DMS53 (cell line): Measurements from ENCODE around the gene GSG1L.

Experiments
- DNase-seq: peaks from one replicate; lab custom pipeline; 2025; lab: John Stamatoyannopoulos, UW

The GSG1L gene

DNA sequence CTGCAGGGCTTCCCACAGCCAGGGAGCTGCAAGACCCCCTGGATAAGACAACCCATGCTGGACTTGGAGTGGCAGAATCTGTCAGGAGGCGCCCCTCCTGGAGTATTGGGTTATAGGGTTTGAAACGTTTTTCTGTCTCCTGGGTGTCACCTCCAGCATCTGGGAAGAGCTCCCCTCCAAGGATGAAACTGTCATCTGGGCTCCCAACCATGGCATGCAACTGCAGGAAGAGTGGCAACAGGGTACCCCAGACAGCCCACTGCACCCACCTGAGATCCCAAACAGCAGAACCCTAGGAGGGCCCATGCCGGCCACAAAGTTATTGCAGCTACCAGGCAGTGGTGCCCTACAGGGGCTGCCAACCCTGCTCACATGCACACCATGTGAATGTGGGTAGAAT lies 636 bp upstream of the GSG1L start:
- DNase-seq = no peak

DNA sequence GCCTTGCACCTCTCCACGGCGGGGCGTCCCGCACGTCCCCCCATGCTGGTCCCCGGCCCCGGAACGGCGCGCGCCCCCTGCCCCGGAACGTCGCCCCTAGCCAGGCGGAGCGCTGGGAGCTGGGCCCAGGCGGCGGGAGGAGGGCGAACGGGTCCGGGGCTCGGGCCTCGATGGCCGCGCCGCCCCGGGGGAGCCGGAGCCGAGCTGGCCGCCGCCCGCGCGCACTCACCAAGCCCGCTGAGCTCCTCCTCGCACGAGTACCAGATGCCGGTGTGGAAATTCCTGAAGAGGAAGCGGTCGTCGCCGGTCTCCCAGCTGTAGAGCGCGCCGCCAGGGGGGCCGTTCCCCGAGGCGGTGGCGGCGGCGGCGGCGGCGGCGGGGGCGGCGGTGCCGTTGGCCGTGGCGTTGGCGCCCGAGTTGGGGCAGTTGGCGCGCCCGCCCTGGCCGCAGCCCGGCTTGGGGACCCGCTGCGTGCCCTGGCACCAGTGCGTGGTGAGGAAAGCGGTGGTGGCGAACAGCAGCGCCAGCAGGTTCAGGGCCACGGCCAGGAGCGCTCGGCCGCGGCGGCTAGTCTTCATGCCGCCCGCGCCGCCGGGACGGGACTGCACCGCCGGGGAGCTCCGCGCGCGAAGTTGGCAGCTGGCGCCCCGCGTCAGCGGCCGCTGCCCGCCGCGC lies 530 bp downstream of the GSG1L start:
- DNase-seq = peak; percentile 9

DNA sequence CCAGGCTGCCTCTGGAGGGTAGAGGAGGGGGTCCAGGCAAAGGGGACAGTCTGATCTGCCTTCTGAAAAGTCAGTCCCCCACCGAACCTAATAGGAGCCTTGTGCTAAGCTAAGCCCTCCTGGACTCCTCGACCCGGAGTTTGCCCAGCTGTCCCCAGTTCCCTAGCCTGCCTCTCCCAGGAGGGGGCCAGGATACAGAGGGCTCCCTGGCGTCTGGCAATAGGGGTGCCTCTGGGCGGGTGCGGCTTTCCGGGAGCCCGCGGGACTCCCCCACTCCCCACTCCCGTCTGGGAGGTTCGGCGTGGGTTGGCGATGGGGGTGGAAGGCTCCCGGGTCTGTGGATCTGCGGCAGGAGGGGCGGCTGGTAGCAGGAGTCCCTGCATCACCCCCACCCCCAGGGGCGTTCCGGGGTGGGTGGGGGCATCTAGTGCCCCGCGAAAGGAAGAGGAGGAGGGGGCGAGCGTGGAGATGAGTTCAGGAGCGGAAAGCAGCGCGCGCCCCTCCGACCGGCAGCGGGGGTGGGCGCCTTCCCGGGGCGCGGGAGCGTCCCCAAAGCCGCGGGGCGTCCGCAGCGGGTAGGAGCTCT lies 1.2 kb downstream of the GSG1L start:
- no peak for DNase-seq

DNA sequence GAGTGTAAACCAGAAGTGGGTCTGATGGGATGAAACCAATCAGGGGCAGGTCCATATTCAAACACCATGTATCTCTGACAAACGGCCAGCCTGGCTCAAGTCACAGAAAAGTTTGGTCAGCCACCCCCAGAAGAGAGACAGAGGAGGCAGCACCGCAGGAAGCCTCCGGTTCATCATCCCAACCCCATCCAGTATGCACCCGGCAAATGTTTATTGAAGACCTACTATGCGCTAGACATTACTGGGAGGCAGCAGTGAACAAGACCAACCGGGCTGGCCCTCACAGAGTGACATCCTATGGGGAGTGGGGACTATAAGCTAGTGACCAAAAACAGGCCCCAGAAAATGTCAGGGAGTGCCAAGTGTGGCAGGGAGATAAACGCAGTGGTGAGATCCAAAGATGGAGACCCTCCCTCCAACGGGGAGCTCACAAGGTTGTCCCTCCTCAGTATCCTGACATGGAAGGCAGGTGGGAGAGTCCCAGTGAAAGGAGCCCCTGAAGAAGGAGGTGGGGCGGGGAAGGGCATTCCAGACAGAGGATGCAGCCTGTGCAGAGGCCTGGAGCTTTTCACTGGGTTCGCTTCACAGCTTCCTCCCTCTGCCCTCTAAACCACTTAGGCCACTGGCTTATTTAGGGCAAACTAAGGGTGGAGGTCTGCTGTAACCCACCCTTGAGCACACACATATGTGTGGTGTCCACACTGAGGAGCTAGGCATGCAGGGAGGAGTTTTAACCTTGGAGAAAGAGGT lies 2.0 kb downstream of the GSG1L start:
- no peak for DNase-seq

DNA sequence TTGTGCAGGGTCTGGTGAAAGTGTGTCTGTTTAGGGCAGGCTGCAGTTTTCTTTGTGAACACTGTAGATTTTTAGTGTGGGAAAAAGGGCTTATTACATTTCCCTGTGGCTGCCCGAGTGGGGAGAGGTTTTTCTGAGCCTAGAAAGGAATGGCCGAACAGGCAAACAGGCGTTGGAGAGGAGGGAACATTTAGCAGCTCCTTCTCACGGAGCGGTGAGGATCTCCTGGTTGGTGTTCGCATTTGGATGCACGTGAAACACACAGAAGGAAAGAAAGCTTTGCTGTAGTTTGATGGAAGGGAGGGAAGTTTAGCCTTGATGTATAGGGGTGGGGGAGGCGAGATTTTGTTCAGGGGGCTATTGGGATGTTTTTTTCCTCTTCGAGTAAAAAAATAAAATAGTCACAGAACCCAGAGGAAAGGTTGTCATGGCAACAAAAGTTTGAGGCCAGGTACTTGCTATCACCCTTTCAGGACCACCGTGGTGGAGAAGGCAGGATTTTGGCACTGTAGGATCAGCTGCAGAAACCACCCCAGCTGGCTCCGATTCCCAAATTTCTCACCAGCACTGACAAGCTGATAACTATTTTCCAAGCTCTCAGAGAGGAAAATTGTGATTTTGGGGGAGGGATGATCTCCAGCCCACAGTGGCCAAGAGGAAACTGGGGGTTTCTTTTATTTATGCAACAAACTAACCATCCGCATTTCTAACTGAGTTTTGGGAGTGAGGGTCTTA lies 3.5 kb downstream of the GSG1L start:
- DNase-seq = no peak

DNA sequence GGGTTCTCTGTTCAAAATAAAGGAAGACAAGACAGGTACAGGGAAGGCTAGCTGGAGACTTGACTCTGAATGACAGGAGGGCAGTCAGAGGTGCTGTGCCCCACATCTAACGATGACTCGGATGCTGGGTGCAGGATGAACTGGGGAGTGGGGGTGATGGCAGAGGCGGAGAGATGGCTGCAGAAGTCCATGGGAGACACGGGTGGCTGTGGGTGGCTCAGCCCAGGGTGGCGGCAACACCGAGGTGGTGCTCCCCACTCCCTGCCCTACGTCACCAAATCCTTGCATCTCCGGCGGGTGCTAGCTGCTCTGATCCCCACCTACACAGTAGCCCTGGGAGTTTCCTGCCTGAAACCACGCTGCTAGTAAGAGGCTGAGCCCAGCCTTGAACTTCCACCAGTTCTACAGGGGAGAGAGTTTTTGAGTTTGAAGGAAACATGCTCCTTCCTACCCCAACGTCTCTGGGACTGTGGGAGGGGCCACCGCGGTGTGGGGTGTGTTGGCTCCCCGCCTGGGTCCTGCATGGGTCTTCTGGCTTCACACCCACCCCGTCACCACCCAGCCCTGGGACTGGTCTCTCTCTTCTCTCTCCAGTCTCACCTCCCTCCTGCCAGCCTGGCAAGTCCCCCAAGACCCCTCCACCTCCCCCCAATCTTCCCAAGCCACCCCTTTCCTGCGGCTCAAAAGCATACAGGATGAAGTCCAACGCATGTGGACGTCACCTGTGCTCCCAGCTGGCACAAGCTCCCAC lies 4.5 kb downstream of the GSG1L start:
- no peak for DNase-seq

DNA sequence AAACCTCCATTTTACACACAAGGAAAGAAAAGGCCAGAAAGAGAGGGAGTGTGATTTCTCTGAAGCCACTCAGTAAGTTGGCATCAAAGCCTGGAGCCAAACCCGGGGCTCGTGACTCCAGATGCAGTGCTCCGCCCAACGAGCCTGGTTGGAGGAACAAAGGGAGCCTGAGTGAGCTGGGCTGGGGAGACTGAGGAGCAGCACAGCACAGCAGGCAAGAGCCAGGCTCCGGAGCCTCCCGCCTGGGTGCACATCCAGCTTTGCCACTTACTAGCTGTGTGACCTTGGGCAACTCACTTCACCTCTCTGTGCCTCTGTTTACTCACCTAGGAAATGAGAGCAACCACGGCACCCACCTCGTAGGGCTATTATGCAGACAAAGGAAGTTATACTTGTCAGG lies 5.6 kb downstream of the GSG1L start:
- no peak for DNase-seq

DNA sequence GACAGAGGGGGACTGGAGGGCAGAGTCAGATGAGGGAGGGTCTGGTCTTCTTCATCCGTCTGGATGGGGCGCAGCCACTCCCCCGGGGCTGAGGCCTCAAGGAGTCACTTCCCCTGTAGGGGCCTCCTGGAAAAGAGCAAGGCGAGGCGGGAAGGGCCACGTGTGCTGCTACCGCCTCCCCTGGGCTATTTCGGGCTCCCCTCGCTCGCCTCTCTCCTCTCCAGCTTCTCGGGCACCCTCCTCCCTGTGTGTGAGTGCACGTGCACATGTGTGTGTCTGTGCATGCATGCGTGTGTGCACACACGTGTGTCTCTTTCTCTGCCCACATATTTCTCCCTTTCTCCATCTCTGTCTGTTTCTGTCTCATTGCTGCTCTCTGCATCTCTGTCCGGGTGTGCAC lies 10.1 kb downstream of the GSG1L start:
- no peak for DNase-seq

DNA sequence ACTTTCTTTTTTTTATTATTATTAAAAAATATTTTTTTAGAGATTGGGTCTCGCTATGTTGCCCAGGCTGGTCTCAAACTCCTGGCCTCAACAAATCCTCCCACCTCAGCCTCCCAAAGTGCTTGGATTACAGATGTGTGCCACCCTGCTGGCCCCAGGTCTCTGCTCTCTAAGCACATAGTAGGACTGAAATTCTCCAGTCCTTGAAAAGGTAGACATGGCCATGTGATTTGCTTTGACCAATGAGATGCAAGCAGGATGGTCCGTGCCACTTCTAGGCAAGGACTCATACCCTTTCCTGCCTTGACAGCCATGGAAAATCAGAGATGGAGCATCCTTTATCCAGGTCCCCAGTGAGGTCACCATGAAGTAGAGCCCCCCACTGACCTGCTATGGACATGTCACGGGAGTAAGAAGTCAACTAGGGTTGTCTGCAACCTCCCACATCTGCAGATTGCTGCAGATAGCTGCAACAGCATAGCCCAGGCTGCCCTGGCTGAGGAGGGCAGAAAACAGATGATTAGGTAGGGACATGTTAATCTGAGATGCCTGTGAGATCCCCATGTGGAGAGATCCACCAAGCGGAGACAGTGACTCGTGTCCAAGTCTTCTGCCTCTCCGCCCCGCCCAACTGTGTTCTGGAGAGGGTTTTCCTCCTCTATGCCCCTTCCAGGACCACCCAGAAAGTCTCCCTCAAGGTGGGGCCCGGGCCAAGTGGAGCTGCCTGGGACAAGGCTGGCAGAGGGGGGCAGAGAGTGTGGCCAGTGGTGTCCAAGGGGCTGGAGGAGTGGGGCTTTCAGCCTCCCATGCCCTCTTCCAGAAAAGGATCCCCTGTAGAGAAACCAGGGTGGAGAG lies 11.0 kb downstream of the GSG1L start:
- DNase-seq = no peak

DNA sequence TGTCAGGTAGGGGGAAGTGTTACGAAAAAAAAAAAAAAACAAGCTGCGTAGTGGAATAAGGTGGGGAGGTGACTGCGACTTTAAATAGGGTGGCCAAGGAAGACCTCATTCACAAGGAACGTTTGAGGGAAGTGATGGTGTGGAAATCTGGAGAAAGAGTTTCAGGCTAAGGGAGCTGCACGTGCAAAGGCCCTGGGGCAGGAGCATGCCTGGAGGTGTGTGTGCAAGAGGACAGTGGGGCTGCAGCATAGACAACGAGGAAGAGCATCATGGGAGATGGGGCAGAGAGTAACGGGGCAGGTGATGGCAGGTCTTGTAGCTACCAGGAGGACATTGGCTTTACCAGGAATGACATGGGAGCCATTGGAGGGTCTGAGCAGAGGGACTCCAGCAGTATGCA lies 12.0 kb downstream of the GSG1L start:
- DNase-seq = no peak

DNA sequence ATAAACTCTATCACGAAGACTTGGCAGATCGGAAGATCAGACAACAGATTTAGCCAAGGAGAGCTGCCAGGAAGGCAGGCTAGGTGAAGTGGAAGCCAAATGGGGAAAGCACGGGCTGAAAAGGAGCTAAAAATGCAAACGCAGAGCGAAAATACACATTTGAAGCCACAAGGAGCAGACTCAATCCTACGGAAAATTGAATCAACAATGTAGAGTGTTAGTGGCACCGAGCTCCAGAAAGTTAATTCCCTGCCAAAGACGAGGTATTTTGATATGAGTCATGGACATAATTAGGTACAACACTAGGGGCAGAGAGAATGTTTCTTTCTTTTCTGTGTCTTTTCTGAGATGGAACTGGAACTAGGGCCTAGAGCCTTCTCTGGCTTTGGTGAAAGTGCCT lies 20.7 kb downstream of the GSG1L start:
- no peak for DNase-seq

DNA sequence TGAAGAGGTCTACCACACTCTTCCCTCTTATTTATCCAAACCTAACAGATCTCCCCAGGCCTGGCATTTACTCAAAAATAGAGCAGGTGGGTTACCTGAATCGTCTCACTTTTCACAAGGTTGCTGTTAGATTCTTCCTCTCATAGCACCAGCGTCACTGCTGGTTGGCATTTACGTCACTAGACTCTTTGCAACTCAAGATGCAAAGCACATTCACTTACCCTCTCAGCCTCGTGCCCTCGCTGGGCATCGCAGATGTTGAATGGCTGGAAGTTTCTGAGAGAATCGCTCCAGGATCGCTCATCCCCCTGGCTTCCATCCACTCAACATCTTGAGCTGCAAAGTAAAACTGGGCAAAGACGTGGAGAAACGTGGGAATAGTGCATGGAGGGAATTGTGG lies 21.9 kb downstream of the GSG1L start:
- no peak for DNase-seq

DNA sequence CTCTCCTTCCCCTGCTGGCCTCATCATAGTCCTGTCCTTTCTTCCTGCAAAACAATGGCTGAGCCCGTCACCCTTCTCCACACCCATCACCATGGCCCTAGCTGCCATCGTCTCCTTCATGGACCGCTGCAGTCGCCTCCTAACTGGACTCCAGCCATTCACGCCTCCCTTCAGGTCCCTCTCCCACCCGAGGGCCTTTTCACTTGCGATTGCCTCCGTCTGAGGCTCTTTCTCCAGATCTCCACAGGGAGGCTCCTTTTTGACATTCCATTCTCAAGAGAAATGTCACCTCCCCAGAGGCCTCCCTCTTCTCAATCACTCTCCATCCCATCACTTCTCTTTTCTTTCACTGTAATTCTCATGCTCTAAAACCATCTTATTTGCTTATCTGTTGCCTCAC lies 23.5 kb downstream of the GSG1L start:
- DNase-seq = no peak

DNA sequence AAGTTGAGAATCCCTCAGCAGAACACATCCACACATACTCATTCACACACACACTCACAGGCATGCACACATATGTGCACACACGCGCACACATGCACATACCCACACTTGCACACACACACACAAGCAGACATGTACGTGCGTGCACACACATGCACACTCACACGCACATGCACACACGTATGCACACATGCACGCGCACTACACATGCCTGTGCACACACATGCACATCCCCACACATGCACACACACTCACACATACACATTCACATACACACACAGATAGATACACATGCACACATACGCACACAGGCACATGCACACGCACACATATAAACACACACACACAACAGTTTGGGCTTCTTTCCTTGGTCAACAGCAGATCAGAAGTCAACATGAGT lies 24.0 kb downstream of the GSG1L start:
- DNase-seq = no peak

DNA sequence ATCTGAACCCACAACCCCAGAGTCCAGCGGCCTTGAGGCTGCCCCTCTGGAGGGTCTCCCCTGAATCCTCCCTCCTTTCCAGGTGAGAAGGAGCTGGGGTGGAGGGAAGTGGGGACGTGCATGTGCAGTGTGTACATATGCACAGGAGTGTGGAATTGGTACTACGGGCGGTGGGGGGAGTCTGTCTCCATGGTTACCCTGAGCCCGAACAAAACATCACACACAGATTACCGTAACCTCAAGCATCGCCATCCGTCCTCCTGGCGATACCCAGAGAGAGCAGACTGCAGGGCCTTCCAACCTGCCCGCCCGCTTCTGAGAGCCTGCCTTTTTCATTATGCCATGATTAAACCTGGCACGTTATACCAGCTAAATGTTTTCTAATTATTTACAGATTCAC lies 25.1 kb downstream of the GSG1L start:
- DNase-seq = peak; percentile 12

DNA sequence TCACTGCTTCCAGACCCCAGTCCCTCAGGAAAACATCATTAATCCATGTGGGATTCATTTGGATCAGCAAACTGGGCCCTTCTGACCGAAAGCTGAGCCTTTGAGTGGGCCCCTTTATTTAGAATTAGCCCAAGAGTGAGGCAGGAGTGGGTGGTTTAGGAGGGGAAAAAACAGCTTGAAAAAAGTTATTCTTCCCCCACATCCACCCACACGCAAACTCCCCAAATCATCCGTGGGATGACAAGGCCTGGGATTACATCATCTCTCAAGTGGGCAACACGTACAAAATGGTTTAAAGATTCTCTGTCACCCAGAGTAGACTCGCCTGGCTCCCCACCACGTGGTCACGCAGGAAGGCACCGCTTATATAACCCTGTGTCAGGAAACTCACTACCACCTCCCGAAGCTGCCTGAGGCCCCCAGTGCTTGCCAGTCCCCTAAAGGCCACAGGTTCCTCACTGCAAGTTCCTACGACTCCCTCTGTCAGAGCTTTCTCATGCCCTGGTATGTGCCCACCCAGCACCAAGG lies 27.6 kb downstream of the GSG1L start:
- no peak for DNase-seq

DNA sequence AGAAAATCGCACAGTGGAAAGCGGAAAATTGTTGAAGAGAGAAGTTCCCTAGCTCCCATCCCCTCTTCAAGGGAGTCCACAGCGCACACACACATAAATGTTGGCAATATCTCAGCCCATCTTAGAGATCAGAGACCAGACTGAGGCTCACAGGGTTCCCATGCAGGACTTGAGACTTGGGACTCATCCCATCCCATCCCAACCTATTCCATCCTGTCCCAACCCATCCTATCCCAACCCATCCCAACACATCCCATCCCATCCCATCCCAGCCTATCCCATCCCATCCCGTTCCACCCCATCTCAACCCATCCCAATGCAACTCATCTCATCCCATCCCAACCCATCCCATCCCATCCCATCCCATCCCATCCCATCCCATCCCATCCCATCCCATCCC lies 29.6 kb downstream of the GSG1L start:
- no peak for DNase-seq

DNA sequence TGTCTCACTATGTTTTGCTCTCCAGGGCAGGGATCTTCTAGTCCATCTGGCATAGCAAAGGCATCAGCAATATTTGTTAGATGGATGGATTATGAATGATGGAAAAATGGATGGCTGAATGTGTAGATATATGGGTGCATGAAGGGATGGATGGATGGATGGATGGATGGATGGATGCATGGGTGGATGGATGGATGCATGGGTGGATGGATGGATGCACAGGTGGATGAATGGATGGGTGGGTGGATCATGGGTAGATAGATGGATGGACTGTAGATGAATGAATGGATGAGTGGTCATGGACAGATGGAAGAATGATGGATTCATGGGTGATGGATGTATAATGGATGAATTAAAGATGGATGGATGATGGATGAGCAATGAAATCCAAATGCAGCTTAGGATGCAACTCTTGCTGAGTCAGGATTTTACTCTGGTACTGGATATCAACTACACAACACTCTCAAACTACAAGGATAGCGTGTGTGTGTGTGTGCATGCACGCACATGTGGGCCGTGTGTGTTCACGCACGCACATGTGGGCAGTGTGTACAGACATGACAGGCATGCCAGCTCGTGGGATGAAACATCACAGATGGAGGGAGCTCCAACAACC lies 34.0 kb downstream of the GSG1L start:
- DNase-seq = no peak

DNA sequence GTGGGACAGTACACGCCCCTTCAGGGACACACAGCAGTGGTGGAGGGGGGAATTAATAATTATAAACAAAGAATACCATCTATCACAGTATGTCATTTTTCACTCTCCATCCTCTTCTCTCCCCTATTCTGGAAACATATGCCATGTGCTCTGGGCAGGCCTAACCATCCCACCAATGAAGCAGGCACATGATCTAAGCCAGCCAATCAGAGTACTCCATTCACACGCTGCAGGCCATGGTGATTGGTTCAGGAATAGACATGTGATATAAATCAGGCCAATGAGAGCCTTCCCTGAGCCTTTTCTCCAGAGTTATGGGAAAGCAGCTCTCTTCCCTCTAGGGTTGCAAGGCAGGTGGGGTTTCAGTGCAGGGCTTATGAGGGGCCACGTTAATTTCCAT lies 36.5 kb downstream of the GSG1L start:
- DNase-seq = no peak

DNA sequence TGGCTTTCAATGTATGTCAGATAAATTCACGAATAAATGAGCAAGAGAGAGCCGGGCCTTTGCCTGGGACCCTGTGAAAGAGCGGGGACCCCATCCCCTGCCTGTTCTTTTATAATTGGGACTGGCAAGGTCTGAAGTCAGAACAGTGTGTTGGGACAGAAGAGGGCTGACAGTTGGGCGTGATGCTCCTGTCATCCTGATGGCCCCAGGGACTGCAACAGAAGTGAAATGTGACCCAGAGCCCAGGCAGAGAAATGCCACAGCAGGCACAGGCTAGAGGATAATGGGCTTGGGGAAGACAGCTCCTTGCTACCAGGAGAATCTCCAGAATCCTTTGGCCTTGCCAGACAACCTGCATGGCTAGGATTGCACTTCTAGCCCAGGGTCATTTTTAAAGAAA lies 37.9 kb downstream of the GSG1L start:
- no peak for DNase-seq

DNA sequence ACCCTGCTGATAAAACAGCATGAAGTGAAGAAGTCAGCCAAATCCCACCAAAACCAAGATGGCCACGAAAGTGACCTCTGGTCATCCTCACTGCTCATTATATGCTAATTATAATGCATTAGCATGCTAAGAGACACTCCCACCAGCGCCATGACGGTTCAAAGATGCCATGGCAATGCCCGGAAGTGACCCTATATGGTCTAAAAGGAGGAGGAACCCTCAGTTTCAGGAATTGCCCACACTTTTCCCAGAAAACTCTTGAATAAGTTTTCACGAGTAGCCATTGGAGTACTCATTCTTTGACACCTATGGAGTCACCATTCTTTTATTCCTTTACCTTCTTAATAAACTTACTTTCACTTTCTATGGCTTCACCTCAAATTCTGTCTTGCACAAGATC lies 44.3 kb downstream of the GSG1L start:
- DNase-seq = no peak
